ENCODE results near the gene YKT6. TPM values are rescaled to one million over a fixed set of nuclear protein-coding genes. Genes with fewer than 3 reads are reported as not detected.

The YKT6 gene
- total and polyA plus RNA-seq, 2 of the 8 experiments (the other 6 are each of a cell fraction or from before 2014, with no cell fraction given) = 75.3 to 103 TPM

DNA sequence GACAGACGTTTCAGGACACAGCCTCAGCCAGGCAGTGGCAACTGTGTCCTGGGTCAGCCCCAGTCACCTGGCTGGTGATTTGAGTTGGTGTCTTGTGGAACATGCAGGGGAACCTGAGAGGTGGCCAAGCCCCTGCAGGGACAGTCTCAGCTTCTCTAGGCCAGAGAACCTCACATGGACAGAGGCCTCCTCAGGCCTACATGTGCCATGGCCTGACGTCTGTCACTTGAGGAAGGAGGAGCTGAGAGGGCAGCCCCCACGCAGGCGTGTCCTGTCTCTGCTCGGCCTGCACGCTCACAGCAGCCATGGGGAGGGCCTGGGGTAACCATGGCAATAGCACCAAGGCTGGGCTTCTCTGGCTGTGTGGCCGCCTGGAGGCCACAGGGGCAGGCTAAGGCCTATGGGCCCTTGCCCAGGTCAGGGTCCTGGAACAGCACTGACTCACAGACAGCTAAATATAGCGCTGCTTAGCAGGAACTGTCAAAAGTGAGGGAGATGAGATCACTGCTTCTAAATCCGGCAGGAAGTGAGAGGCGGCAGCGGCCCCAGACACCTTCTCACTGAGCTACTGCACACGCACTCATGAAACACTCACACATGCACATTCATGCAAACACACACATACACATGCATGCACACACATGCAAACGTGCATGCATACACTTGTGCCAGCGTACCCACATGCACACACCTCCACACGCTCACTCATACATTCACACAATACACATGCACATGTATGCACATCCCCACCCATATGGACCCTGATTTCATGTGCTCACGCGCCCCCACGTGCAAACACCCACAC is 57.0 kb downstream of the YKT6 start:
- no peak overlapping the region for H2BK120ac ChIP-seq (replicated peaks; ENCODE audit: low read depth, low read length)
- FAIRE-seq (no peak), DNase-seq (ENCODE audit: low read depth in 1 of 2, low spot score in 2 of 2) (no peak)
- no peaks in the 10 kb centered on the region for H3K79me1 ChIP-seq (ENCODE audit: low read depth, low read length)
- no peak overlapping the region for H4K5ac ChIP-seq (ENCODE audit: insufficient read length, low read depth, low read length)
- no peak overlapping the region for H3K4ac ChIP-seq (replicated peaks; ENCODE audit: insufficient read length, low read depth, low read length)
- no peak overlapping the region for H3K4me2 ChIP-seq (ENCODE audit: insufficient read depth in 1 of 2, low read depth in 2 of 2, low read length in 2 of 2)
- peaks cover 3% of the 10 kb centered on the region; the same call in 1 of the 2 replicates for H3K23me2 ChIP-seq (ENCODE audit: low read depth, low read length)
- H3K9me3 ChIP-seq (ENCODE audit: insufficient read depth in 2 of 2, low read depth in 1 of 2, low read length in 1 of 2) = no peaks in the 10 kb centered on the region
- no peak overlapping the region for H3K9ac ChIP-seq (replicated peaks in 1 of 4; ENCODE audit: extremely low read depth in 1 of 4, low read depth in 3 of 4, low read length in 3 of 4)
- H3K27ac ChIP-seq (ENCODE audit: low read depth, low read length) = no peak overlapping the region
- no peak overlapping the region; the same call in 1 of the 2 replicates for H2BK12ac ChIP-seq (ENCODE audit: low read depth, low read length)
- ChIA-PET CTCF (ENCODE audit: partially characterized antibody) (interaction anchor here (0.6 to 3.6 kb wide), 7 partner anchors 9 to 318 kb away, joined by 3 to 15 read pairs (median 5); no protein-coding TSS in a partner anchor), POLR2A (ENCODE audit: partially characterized antibody) (no interaction called here)
- peak overlapping the region; percentile 79; the same call in 1 of the 2 replicates for H4K8ac ChIP-seq (ENCODE audit: extremely low read depth, insufficient read depth, low read length)
- H3K18ac ChIP-seq (ENCODE audit: extremely low read depth, low read length) = no peak overlapping the region
- H3K56ac ChIP-seq (replicated peaks; ENCODE audit: insufficient read length, low read depth, low read length) = no peak overlapping the region
- peaks cover 0 to 6% of the 10 kb centered on the region in 2 experiments for H4K20me1 ChIP-seq (replicated peaks in 1 of 2; ENCODE audit: control insufficient read depth in 1 of 2, insufficient read depth in 2 of 2, low read length in 2 of 2)
- no peak overlapping the region for H3K14ac ChIP-seq (ENCODE audit: insufficient read length)
- no peak overlapping the region for H2AFZ ChIP-seq (ENCODE audit: low read length)
- H3K79me2 ChIP-seq (ENCODE audit: control insufficient read depth in 1 of 2, insufficient read depth in 2 of 2, low read length in 2 of 2) = no peaks in the 10 kb centered on the region
- no peak overlapping the region for H2BK20ac ChIP-seq (ENCODE audit: low read length)
- WGBS, 2 experiments (ENCODE audit: extremely low coverage in 1 of 2, insufficient coverage in 1 of 2, insufficient read length in 1 of 2, insufficient replicate concordance in 2 of 2, low coverage in 1 of 2, low lambda C conversion rate in 2 of 2, missing lambda C conversion rate in 1 of 2) = 89% methylated on average over 18 of the region's 18 CpGs; no CpG with 5 or more reads in 1 of the 2 experiments
- no peak overlapping the region for H3K23ac ChIP-seq (ENCODE audit: insufficient read length)
- no peaks in the 10 kb centered on the region for H3K36me3 ChIP-seq (ENCODE audit: control insufficient read depth in 2 of 4, insufficient read depth in 4 of 4, low read length in 3 of 4)
- H4K91ac ChIP-seq (replicated peaks; ENCODE audit: insufficient read length, low read length) = no peak overlapping the region
- TF ChIP-seq SIN3A (conservative IDR thresholded peaks at IDR 0.05 in 1 of 2, IDR thresholded peaks at IDR 0.05 in 1 of 2; ENCODE audit: low read depth in 1 of 2, low read length in 2 of 2) = no peak
- H2BK5ac ChIP-seq (ENCODE audit: low read depth, low read length) = no peak overlapping the region
- no peaks in the 10 kb centered on the region for H3K27me3 ChIP-seq (replicated peaks in 1 of 4; ENCODE audit: control insufficient read depth in 3 of 4, extremely low read depth in 1 of 4, insufficient read depth in 3 of 4, low read length in 3 of 4)
- no peak overlapping the region for H2AK5ac ChIP-seq (ENCODE audit: low read depth, low read length)
- H3K4me1 ChIP-seq (replicated peaks in 1 of 4; ENCODE audit: control insufficient read depth in 3 of 4, insufficient read depth in 4 of 4, low read length in 3 of 4) = no peaks in the 10 kb centered on the region
- H3K4me3 ChIP-seq (ENCODE audit: extremely low read depth in 1 of 4, insufficient read depth in 2 of 4, low read depth in 3 of 4, low read length in 4 of 4) = no peak overlapping the region
- H2BK15ac ChIP-seq (ENCODE audit: low read length) = no peak overlapping the region

Data from H1 (cell line).